Endometrial microvascular endothelial cells (primary cell): ENCODE results near the gene CRLF1. TPM values are rescaled to one million over a fixed set of nuclear protein-coding genes. Genes with fewer than 3 reads are reported as not detected.

ENCODE experiments used
- in situ Hi-C: cut with HindIII; loops from 2 replicates; pipeline ENCODE4 v1.10.0; 2017; ENCODE audit warnings: low sequenced_read_pairs, low pct_unique_long_range_greater_than_20kb; ENCODE audit errors: inconsistent ontology term
- total RNA-seq: library from RNA; depleted of rRNA; stranded (reverse); fragments of >200 nt; gene quantifications from one replicate; pipeline ENCODE4 v1.2.3, GENCODE V29; 2015; ENCODE audit errors: inconsistent ontology term

The CRLF1 gene
- 0.84 TPM for total RNA-seq

GRCh38 chr19:18606281-18607225 lies at the start of gene CRLF1:
Gene CRLF1, minus strand, starts transcription at chr19:18606799. Its CDS starts 143 bp downstream, at chr19:18606656.
- in situ Hi-C loops, result no loop called here

DNA sequence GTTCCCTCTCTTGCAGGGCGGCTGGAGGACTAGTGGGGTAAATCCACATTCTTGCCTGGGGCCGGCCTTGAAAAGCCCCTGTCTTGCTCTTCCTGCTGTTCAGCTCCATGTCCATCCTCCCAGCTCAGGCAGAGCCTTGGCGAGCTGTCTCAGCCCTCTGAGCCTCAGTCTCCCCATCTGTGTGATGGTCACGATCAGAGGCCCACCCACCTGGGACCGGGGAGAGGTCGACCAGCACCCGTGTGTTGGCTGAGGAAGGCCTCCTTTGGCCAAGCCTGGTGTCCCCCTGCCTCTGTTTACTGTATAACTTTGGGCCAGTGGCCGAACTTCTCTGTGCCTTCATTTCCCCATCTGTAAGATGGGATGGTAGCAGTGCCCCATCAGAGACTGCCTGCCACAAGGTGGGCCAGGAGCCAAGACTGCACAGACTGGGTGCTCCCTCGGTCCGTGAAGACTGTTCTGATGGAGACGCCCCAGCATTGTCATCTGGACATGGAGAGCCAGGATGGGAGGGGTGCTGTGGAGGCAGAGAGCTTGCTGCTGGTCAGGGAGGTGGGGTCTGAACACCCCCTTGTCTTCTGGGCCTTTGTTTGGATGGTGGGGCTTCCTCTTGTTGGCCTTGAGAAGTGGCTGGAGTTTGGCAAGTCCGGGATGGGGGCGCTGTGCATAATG lies 48.7 kb upstream of the CRLF1 start:
- in situ Hi-C loops, result no loop called here

GRCh38 chr19:18654469-18654868 lies 47.9 kb upstream of the CRLF1 start:
- in situ Hi-C loops, result no loop called here

GRCh38 chr19:18653853-18654252 lies 47.3 kb upstream of the CRLF1 start:
- in situ Hi-C loops, result no loop called here

- in situ Hi-C loops, result no loop called here
Measured at GRCh38 chr19:18651733-18652132, 45.1 kb upstream of the CRLF1 start.

- in situ Hi-C loops, result no loop called here
Measured at GRCh38 chr19:18651300-18651699, 44.7 kb upstream of the CRLF1 start.

- in situ Hi-C loops, result no loop called here
Measured at GRCh38 chr19:18650468-18651041, 44.0 kb upstream of the CRLF1 start.

DNA sequence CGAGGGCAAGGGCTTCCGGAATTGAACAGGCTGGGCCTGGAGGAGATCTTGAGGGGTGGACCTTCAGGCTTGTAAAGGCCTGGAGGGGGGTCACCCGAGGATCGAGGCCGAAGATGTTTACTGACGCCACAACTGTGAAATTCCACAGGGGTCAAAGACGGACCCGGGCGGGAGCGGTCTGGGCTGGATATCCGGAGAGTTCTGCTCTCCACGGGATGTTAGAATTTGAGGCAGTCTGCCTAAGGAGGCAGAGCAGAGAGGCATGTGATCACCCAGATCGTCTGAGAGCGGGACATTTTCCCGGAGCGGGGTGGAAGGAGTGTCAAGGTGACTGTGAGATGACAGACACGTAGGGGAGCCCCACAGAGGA lies 43.4 kb upstream of the CRLF1 start:
- in situ Hi-C loops, result no loop called here

- in situ Hi-C loops, result no loop called here
Measured at GRCh38 chr19:18649371-18650020, 42.9 kb upstream of the CRLF1 start.

DNA sequence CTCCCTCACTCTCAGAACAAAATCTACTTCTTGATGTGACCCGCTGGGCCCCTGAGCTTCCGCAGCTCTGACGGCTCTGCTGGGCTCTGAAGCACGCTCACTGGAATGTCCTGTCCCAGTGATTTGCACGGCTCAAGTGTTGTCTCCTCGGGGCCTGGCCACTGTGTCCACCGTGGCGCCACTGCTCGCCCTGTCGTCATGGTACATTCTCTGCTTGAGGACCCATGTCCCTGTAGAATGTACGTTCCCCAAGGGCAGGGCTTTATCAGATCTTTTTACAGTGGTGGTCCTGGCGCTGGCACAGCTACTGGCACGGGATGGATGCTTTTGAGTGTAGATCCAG lies 42.3 kb upstream of the CRLF1 start:
- in situ Hi-C loops, result no loop called here

DNA sequence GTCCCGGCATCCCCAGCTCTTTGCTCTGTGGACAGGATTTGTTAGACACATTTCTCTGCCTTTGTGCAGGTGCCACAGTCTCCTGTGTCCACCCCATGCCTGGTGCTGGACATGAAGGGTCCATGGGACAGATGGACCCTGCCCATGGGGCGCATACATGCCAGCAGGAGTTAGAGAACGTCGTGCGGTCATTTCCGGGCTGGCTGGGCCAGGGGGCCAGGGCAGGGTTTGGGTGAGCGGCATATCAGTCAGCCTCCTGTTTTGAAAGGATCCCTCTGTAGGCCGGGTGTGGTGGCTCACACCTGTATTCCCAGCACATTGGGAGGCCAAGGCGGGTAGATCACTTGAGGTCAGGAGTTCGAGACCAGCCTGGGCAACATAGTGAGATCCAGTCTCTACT lies 41.2 kb upstream of the CRLF1 start:
- in situ Hi-C loops, result no loop called here

DNA sequence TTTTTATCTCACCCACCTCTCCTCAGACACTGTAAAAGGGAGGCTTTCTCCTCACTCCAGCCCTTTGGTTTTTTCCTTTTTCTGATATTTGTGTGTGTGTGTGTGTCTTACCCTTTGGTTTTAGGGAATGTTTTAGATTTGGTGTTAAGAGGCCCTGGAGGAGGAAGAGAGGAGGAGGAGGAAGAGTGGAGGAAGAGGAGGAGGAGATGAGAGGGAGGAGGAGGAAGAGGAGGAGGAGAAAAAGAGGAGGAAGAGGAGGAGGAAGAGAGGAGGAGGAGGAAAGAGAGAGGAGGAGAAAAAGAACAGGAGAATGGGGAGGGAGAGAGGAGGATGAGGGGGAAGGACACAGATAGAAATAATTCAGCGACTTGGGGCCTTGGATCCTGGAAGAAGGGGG lies 40.8 kb upstream of the CRLF1 start:
- in situ Hi-C loops, result no loop called here

DNA sequence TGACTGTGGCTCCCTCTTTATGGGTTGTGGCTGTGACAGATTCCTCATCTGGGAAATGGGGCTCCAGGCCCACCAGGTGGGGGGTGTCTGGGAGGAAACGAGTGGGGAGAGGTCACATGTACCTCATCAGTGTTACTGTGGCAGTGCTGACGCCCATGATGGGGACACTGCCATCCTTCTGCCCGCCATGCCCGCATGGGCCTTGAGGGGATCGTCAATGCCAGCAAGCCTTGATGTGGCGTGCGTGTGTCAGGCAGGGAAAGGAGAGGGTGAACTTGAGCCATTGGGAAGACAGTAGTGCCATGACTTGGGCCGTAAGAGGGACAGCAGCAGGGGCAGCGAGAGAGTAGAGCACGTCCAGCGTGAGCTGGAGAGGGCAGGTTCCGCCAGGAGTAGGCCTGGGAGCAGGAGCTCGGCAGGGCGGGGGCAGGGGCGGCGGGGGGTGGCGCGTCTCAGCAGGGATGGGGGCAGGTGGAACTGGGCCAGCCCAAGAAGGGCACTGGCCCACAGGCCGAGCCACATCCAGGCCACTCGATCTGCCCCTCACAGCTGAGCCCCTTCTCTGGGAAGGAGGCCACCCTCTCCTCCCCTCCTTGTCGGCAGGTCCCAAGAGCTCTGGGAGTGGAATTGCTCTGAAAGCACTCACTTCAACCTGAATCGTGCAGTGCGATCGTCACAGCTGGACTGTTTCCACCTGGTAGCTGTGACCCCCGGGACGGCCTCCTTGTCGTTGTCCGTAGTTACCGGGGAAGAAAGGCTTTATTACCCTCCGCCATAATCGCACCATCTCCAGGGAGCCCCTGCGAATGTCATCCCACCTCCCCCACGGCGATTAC lies 40.2 kb upstream of the CRLF1 start:
- in situ Hi-C loops, result no loop called here

DNA sequence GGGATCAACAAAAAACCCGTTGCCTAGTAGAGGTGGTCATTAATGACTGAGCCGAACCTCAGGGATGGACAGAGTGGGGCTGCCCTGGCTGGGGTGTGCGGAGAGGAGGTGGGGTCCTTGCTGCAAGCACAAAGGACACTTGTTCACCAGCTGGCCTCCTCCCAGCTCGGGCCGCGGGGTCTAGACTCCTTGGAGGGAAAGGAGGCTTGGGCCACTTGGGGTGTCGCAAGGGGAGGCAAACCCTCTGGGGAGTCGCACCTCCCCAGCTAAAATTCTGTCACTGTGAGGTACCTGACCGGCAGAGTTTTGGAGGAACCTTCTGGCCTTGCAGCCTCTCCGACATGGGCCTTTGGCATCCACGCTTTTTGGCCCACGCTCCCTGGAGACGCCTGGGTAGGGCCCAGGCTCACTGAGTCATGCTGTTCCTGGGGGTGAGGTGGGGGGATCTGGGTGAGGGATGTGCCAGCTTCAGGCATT lies 38.5 kb upstream of the CRLF1 start:
- in situ Hi-C loops, result no loop called here

DNA sequence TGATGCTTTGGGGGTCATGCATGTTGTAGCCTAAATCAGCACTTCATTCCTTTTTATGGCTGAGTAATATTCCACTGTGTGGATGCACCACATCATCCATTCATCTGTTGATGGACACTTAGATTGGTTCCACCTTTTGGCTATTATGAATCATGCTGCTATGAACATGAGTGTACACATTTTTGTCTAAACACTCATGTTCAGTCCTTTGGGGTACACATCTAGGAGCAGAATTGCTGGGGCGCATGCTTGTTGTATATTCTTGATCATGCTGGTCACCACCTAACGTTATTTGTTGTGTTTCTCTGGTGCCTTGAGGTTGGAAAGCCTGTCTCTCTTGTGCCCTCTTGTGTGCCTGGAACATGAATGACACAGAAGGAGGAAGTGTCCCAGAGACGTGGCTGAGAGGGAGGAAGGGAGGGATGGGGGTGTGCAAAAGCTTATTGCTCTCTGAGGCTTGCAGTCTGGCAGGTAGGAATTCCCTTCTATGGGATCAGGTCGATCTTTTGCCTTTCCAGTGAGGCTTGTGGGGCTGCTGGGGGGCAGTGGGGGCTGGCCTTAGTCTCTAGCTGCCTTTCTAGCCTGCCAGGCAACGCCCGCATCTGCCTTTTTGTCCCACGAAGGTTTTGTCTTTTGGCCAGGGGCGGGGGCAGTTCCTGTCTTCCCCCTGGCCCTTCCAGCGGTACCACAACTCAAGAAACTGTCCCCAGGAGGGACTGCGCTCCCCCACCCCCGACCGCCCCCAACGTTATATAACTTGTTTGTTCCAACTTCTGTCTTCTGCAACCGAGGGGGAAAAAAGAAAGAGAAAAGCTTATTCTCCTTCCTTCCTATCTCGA lies 37.8 kb upstream of the CRLF1 start:
- in situ Hi-C loops, result no loop called here

DNA sequence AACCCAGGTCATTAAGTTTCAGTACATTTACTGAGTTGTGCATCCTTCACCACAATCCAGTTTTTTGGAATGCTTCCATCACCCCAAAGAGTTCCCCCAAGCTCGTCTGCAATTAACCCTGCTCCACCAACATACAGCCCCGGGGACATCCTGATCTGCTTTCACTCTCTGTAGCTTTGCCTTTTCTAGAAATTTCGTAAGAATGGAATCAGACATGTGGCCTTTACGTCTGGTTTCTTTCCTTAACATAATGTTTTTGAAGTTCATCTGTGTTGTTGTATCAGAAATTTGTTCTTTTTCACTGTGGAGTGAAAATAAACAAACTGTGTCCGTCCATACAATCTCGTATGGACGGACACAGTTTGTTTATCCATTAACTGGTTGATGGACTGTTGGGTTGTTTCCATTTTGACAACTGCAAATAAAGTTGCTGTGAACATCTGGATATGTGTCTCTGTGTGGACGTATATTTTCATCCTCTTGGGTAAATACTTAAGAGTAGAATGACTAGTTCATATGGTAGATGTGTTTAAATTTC lies 33.2 kb upstream of the CRLF1 start:
- in situ Hi-C loops, result no loop called here
